Activated CD8-positive, alpha-beta memory T cell treated with anti-CD3 and anti-CD28 coated beads for 1 hour (primary cell): ENCODE measurements around the gene INPP4B.
"Not testable (repeated sequence)": the region's sequence is repeated elsewhere in the genome, so short reads cannot be mapped to it uniquely, and the experiment has no call there.

Experiments
- DNase-seq, 2 donors: peaks; one replicate each; pipeline ENCODE4 v3.0.0-alpha.2; 2020; ENCODE audit warnings: low read depth in 1 of 2; ENCODE audit errors: extremely low read depth in 1 of 2

The INPP4B gene

DNA sequence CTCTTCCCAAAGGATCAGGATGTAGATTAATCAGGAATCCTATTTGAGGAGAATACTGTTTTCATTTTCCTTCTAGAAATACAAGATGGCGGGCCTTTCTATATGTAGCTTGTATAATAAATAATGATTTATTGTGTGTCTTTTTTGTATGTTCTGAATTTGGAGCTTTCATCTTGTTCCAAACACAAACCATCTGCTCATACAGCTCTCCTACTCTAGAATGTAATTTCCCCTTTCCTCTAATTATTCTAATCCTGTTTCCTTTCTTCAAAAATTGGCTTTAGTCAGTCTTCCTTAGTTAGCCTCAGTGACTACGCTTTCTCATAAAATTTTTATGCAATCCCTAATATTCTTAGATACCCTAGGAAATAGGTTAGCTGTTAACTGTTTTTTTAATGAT is 422.2 kb downstream of the INPP4B start:
- no peak for DNase-seq

DNA sequence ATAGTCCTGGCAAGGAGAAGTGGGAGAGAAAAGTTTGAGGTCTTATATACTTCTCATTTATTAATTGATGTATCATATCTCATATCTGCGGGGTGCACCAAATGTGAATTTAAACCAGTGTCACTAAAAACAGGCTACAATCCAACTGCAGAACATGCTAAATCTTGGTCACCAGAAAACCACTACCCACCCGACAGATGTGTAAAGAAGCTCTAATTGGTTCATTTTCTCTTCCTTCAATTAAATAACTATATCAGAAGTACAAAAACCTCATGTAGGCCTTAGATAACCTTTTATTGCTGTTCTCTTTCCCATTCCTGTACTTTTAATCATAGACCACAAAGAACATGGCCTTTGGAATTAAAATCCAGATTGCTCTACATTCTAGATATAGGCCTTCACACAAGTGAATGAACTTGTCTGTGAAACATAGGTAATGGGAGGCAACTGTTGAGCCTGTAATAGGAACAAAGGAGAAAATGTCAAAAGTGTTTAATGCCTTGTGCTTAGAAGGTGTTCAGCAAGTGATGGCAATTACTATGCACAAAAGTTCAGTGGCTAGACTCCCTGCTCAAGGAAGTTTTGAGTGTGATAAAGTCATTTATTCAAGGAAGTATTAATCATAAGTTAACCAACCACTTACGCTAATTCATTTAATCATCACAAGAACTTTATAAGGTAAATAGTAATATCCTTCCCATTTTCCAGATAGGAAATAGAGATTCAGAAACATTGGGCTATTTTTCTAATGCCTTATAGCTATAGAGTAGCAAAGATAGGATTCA is 425.6 kb downstream of the INPP4B start:
- no peak for DNase-seq

DNA sequence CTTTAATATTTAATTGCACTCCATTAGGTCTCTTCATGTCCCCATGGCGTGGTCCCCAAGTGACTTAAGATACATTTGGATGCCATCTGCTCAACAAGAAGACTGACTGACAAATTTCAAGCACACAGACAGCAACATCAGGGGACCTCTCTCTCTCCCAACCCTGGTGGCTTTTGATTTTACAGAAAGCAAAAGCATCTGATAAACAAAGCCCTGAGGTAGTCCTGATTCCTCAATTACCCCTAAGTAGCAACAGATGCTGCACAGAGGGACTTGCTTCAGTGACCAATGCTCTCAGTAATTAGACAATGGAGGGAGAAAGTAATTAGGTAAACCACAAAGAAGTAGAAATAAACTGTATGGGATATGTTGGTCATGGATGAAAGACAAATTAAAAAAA is 426.4 kb downstream of the INPP4B start:
- no peak for DNase-seq

DNA sequence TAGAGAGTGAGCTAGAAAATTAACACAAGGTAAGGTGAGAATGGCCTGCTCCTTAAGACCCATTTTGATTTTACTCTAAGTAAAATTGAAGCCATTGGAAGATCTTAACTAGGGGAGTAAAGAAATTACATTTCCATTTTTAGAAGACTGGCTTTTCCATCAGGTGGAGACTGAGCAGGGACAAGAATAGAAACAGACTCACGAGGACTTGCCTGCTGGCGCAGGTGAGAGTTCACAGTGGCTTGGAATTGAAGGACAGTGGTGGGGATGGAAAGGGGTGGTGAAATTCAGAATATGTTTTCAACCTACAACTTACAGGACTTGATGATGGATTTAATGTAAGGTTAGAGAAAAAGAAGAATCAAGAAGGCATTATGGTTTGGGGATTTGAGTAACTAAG is 427.4 kb downstream of the INPP4B start:
- DNase-seq = no peak

DNA sequence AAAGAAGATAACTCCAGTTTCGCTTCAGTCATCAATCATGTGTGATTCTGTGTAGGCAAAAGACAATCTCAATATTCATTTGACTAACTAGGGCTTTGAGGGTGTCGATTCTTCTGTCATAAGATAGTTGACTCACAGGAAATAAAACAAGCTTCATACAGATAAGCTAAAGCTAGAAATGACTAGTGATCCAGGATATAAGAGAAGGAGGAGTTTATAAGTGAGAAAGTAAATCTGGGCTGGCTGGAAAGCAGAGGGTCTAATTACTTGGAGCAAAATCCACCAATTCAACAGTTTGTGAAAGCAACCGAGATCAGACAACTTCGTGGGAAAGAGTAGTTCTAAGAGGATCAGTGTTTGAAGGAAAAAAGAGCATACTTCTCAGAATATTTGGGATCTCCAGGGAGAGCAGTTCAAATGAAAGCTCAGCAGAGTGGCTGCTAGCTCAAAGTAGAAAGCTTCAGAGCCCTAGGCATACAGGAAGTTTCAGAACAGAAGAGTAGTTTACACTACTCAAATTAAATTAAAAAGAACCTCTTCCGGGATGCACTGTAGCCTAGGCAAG is 429.3 kb downstream of the INPP4B start:
- no peak for DNase-seq

DNA sequence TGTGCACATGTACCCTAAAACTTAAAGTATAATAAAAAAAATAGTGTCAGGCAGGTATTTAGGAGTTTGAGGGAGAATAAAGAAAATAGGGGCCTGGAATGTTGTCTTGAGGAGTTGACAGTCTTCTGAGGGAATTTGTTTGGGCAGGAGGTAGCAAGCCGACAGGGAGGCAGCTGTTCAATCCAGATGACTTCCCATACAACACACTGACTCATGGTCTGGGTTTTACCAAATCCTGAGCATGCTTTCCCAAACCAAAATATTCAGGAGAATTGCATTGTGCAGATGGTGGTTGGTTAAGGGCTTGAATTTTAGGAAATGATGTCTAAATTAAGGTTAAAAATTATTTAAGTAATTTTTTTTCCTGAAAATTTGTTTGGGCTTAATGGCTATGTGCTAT is 430.0 kb downstream of the INPP4B start:
- no peak for DNase-seq

DNA sequence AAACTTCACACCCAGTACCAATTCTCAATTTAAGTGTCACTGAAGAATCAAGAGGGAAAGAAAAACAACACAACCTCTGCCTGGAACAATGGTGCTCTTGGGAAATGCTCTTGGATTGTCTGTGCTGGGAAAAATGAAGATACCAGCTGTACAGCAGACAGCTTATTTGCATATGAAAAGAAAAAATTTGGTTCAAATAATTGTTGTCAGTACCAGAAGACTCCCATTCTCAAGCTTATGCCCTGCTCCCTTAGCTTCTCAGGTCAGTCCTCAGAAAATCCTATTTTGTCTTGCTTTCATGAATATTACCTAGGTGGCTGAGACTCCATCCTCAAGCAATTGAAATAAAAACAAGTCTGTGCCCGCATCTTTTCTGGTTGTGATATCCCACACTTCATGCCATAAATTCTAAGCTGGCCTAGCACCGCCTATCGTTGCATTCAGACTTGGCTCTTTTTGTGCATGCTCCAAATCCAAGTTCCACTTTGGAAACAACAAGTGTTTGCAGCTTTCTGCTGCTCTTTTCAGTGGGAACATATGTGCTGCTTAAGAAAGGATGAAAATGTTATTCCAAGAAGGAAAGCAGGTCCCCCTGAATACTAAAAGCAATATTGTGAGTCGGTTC is 431.6 kb downstream of the INPP4B start:
- no peak for DNase-seq

DNA sequence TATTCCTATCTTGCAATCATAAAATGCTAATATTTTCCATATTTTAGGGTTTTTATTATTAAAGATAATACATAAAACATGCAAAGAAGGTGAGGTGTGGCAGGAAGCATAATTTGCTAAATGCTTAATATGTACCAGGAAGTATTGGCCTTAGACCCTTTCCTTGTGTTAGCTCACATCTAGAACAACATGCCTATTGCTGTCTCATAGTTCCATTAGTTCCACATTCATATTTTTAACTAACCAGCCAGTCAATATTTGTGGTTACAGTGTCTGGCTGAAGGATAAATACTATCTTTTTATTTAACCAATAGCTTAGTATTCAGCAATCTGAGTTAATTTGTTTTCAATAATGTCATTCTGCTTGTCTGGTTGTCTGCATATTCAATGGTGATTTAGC is 432.6 kb downstream of the INPP4B start:
- DNase-seq = no peak

DNA sequence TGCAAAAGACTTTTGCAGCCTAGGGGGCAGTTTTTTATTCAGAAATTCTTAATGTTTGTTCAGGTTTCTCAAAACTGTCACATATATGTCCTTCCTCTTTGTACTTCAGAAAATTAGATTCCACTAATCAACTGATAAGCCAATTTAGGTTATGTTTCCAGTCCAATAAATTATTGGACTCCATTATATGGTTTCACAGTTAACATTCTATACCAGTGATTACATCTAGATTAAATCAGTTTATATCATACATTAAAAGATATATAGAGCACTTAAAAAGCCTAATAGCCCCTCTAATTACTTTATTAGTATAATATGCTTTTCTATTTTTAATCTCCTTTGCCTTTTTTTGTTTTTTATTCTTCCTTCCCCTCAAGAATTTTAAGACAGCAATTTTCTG is 434.1 kb downstream of the INPP4B start:
- DNase-seq = no peak

DNA sequence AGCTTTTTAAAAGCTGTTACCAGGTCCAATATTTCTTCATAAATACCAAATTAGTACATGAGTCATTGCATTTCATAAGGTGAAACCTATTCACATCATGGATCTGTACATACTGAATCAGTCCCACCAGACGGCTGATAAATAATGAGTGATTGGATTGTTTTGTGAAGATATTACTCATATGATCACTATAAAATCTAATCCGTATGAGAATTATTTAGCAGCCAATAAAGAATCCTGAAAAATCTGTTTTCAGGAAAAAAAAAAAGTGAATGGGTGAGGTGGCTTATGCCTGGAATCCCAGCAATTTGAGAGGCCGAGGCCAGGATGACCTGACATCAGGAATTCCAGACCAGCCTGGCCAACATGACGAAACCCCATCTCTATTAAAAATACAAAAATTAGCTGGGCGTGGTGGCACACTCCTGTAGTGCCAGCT is 438.1 kb downstream of the INPP4B start:
- DNase-seq = no peak

DNA sequence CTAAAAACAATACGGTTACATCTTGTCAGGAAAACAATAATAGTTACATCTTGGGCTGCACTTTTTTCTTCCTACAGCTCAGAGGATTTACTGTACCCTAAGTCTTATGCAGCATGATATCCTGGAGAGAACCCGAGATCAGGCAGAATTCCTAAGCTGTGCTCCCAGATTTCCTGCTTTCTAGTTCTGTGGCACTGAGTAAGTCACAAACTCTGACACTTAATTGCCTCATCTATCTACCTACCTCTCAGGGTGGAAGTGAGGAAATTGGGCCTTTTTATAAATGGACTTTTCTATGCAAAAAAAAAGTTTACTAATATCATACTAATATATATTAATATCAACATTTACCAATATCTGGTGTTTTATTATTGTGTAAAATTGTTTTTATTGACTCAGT is 438.5 kb downstream of the INPP4B start:
- DNase-seq = no peak

DNA sequence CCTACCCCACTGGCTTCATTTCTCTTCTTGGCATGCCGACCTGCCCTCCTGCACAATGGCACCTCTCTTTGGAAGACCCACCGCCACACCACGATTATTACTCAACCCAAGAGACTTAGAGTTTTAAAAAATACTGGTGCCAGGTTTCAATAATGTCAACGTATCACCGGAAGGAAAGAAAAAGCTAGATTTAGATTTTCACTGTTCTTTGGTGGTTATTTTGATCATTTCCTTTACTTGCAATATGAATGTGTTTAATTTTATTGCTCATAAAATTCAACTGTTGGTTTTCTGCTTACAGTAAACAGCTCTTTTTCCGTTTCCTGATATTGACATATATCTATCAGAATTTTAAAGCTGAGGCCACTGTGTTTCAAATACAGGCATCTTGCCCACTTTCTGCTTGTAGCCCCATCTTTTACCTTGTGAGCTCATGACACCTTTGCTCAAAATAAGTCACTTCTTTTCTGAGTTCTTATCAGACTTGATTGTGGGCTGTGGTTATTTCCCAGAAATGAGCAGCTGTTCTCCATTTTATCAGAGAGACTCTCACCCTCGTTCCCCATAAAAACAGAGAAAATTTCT is 439.1 kb downstream of the INPP4B start:
- no peak for DNase-seq

DNA sequence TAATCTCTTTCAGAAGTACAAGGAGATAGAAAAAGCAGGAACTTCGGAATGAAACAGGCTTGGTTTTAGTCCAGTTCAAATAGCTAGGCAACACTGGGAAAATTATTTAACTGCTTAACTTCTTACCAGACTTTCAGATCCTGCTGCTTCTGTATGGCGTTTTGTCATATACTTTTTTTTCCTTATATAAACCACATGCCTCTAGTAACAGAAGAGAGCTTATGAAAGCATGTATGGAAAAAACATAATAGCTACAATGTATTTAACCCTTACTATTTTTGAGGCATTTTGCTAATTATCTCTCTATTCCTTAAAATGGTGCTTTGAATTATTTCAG is 439.6 kb downstream of the INPP4B start:
- DNase-seq = no peak

DNA sequence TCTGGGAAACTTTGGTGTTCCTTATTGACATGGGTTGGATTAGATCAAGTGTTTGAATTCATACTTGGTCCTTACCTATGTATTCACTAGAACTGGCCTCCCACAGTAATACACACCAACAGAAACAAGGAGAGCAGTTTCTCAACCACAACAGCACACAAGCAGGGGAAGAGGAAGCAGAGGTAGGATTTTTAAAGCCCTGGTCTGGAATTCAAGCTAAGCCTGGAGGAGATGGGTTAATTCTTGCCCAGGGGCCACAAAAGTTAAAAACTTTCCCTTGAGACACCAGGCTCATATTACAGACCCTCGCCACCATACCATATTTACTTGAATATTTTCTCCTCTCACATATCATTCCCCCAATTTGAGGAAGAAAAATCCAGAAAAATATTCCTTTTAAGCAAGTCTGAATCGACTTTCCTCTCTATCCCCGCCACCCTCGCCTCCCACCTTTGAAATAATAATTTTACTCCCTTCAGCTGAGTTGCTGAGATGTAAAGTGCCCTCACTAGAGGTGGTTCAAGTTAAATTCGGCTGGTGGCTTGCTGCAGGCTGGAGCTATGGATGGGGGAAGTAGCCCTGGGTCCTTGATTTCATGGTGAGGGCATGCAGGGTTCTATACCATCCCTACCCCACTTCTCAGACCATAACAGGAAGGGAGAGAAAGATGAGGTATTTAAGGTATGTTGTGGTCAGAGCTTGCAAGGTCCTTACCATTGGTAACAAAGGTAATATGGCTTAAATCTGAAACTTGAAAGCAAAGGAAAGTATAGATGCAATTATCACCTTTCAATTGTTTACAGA is 440.2 kb downstream of the INPP4B start:
- DNase-seq = no peak

DNA sequence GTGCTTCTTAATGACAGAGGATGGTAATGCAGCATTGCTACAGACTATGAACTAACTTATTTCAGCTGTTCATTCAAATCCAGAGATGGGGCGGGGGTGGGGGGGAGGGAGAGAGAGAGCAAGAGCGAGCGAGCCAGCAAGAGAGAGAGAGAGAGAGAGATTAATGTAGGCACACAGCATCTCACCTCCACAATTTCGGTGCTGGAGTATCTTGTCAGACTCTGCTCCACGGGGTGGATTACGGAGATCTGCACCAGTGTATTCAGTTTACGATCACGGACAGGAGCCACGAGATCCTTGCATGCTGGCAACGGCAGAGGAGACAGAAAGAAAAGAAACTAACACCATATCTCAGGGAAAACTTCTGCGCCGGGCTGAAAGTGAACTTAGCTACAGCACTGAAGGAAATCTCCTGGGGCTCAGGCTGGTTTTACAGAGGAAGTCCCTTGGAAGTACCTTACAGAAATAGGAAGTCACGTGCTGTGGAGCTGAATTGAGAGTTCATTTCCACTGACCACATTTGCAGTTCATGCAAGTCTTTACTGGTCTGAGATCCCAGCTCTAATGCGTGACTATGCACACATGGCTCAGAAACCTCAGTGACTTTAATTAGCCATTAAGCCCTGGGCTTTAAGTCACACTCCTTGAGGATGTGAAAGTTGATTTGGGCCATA is 440.9 kb downstream of the INPP4B start:
- DNase-seq = peak in 1 of 2 donors; percentile 19

DNA sequence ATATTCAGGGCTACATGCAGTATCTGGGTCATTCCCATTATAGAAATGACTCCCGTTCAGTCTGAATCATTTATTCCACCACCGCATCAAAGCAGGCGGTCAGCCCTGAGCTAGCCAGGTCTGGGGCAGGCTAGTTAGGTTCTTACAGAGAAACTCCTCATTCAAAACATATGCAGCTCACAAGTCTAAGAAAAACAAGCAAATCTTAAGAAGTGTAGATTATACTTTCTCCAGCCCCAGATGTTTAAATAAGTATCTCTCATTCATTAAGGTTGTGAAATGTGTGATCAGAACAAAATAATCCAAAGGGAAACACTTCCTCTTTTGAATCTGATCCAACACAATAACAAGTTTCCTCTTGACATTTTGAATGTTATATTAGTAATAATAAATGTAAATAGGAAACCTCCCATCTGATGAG is 441.9 kb downstream of the INPP4B start:
- no peak for DNase-seq

DNA sequence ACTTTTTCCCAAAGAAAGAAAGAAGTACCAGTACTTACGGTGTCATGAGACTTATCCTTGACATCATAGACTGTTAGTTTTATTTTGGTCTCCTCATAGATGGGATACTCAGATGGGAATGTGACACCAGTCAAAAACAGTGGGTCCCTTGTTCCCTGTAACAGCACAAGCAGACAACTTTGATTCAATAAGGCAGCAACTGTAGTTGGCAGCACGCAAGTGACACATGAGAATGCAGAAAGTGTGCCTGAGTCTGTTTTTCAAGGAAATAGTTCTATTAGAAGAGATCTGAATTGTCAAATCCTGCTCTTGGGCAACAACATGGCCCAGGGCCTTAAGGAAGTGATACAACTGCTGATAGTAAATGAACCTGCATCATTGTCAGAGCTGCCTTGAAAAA is 443.2 kb downstream of the INPP4B start:
- DNase-seq = no peak

DNA sequence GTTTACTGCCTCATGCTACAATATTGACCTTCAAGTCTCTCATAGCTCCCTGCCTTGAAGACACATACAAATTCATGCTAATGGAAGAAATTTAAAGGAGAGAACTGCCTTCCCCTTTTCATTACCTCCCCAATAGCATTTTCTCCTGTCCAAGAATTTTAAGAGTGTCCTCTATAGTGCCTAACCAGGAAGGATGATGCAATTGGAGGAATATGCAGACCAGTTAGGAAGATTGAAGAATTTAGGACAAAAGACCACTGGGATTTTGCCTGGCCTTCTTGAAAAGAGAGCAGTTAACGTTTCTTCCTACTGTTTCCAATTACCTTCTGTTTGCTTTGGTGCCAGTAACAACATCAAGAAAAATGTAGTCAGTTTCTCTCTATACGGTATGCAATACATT is 443.9 kb downstream of the INPP4B start:
- DNase-seq = no peak

DNA sequence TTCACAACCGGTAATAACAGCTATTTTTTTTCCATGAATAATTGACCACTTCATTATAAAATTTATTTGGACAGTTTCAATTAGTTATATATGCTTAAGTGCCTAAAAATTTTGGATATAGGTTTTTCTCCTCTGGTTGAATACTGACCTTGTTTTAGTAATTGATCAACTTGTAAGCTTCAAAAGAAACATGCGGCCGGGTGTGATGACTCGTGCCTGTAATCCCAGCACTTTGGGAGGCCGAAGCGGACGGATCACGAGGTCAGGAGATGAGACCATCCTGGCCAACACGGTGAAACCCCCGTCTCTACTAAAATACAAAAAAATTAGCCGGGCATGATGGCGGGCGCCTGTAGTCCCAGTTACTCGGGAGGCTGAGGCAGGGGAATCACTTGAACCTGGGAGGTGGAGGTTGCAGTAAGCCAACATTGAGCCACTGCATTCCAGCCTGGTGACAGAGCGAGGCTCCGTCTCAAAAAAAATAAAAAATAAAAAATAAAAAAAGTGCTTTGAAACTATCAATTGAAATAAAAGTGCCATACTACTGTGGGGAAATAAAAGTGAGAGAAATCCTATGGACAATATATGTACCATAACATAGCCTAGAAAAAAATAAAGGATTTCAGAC is 448.6 kb downstream of the INPP4B start:
- not testable (repeated sequence) for DNase-seq

DNA sequence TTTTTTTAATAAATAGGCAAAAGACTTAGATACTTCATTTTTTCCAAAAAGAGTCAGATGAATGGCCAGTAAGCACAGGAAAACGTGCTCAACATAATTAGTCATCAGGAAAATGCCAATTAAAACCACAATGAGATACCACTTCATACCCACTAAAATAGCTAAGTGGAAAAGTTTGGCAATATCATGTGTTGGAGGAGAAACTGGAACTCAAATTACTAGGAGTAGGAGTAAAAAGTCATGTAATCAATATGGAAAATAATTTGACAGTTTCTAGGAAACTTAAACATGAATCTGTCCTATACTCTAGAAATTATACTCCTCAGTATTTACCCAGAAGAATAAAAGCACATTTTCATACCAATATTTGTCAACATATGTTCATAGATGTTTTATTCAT is 449.8 kb downstream of the INPP4B start:
- DNase-seq = no peak
